ENCODE data around the gene TSC22D2.

Gene TSC22D2

GRCh38 chr3:150460484-150460883 lies 52.4 kb downstream of the TSC22D2 start:
- H3K9me3 ChIP-seq (ENCODE audit: severe bottlenecking) = no peaks in the 10 kb centered on the region
- peaks cover 17% of the 10 kb centered on the region for H3K36me3 ChIP-seq
- H3K27ac ChIP-seq = no peak overlapping the region
- no peak overlapping the region for H3K4me3 ChIP-seq (ENCODE audit: low read depth, low read length)
- H3K27me3 ChIP-seq (ENCODE audit: insufficient read depth, low read depth, severe bottlenecking) = no peaks in the 10 kb centered on the region
- no peak for DNase-seq
- TF ChIP-seq CTCF (IDR thresholded peaks at IDR 0.05; ENCODE audit: low read depth, low read length) = no peak

- Histone ChIP-seq H3K9me3 (ENCODE audit: severe bottlenecking) (no peaks in the 10 kb centered on the region), H3K27me3 (ENCODE audit: insufficient read depth, low read depth, severe bottlenecking) (no peaks in the 10 kb centered on the region), H3K4me3 (ENCODE audit: low read depth, low read length) (no peak overlapping the region), H3K36me3 (peaks cover 17% of the 10 kb centered on the region), H3K27ac (no peak overlapping the region)
- TF ChIP-seq CTCF (IDR thresholded peaks at IDR 0.05; ENCODE audit: low read depth, low read length) = no peak
- DNase-seq = no peak
These were observed 53.3 kb downstream of the TSC22D2 start for GRCh38 chr3:150461399-150461798.

- H3K27me3 ChIP-seq (ENCODE audit: insufficient read depth, low read depth, severe bottlenecking) = no peaks in the 10 kb centered on the region
- H3K4me3 ChIP-seq (ENCODE audit: low read depth, low read length) = no peak overlapping the region
- TF ChIP-seq CTCF (IDR thresholded peaks at IDR 0.05; ENCODE audit: low read depth, low read length) = no peak
- no peaks in the 10 kb centered on the region for H3K9me3 ChIP-seq (ENCODE audit: severe bottlenecking)
- H3K27ac ChIP-seq = no peak overlapping the region
- peaks cover 15% of the 10 kb centered on the region for H3K36me3 ChIP-seq
- DNase-seq = no peak
These were observed 54.0 kb downstream of the TSC22D2 start for GRCh38 chr3:150462108-150462507.

GRCh38 chr3:150464684-150465083 lies 56.6 kb downstream of the TSC22D2 start:
- DNase-seq = no peak
- TF ChIP-seq CTCF (IDR thresholded peaks at IDR 0.05; ENCODE audit: low read depth, low read length) = no peak
- Histone ChIP-seq H3K36me3 (no peaks in the 10 kb centered on the region), H3K27me3 (ENCODE audit: insufficient read depth, low read depth, severe bottlenecking) (no peaks in the 10 kb centered on the region), H3K9me3 (ENCODE audit: severe bottlenecking) (no peaks in the 10 kb centered on the region), H3K4me3 (ENCODE audit: low read depth, low read length) (no peak overlapping the region), H3K27ac (no peak overlapping the region)

- no peaks in the 10 kb centered on the region for H3K9me3 ChIP-seq (ENCODE audit: severe bottlenecking)
- H3K36me3 ChIP-seq = no peaks in the 10 kb centered on the region
- no peak for DNase-seq
- H3K27ac ChIP-seq = no peak overlapping the region
- H3K4me3 ChIP-seq (ENCODE audit: low read depth, low read length) = no peak overlapping the region
- no peak for TF ChIP-seq CTCF (IDR thresholded peaks at IDR 0.05; ENCODE audit: low read depth, low read length)
- H3K27me3 ChIP-seq (ENCODE audit: insufficient read depth, low read depth, severe bottlenecking) = no peaks in the 10 kb centered on the region
These were observed 59.3 kb downstream of the TSC22D2 start for GRCh38 chr3:150467381-150467780.

Measured in WERI-Rb-1 (cell line).